Adrenal gland (tissue), 5 donors: Measurements from ENCODE around the gene PLCG2.

Source experiments
- POLR2A ChIP-seq, 2 donors: fragments of 450-650 bp; IDR thresholded peaks; one replicate each; pipeline ENCODE4 v1.6.1; 2017; ENCODE audit warnings: antibody characterized with exemption in 2 of 2, mild to moderate bottlenecking in 2 of 2, moderate library complexity in 1 of 2
- TF ChIP-seq, protein P1 (sequence below), 6 experiments: fragments of 450-650 bp in 4 of 6; fragments of 200-600 bp in 2 of 6; sonication (generic) in 1 of 6; IDR thresholded peaks; 1 replicate in 5 of 6; 2 replicates in 1 of 6; pipeline versions ENCODE4 v1.5.1 to v1.8.0; 2016 to 2021; ENCODE audit warnings: antibody characterized with exemption in 6 of 6, mild to moderate bottlenecking in 2 of 6, moderate library complexity in 1 of 6
- donor health status: DM: no; HTN: no; CAD: no.

DNA sequence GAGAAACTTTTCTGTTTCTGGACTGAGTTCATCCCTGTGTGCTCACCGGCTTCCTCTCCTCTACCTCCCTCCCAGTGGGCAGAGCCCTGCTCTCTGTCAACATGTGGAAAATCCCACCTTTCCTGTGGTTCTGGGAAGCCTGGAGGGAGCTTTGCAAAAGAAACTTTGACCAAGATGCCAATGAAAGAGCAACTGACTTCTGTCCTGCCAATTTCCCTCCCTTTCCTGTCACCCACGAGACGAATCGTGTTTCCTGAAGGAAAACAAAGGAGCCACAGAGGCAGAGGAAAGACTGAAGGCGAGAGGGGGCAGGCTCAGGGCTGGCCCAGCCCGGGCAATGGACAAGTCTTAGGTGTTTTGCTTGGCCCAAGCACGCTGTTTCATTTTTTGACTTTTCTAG lies 82.8 kb downstream of the PLCG2 start:
- no peak for TF ChIP-seq POLR2A (IDR thresholded peaks at IDR 0.05)
- TF ChIP-seq, protein P1, sequence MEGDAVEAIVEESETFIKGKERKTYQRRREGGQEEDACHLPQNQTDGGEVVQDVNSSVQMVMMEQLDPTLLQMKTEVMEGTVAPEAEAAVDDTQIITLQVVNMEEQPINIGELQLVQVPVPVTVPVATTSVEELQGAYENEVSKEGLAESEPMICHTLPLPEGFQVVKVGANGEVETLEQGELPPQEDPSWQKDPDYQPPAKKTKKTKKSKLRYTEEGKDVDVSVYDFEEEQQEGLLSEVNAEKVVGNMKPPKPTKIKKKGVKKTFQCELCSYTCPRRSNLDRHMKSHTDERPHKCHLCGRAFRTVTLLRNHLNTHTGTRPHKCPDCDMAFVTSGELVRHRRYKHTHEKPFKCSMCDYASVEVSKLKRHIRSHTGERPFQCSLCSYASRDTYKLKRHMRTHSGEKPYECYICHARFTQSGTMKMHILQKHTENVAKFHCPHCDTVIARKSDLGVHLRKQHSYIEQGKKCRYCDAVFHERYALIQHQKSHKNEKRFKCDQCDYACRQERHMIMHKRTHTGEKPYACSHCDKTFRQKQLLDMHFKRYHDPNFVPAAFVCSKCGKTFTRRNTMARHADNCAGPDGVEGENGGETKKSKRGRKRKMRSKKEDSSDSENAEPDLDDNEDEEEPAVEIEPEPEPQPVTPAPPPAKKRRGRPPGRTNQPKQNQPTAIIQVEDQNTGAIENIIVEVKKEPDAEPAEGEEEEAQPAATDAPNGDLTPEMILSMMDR (IDR thresholded peaks at IDR 0.05): no peak
